ENCODE measurements around the gene NUDT5. TPM values are rescaled to one million over a fixed set of nuclear protein-coding genes. Genes with fewer than 3 reads are reported as not detected.
A peak's percentile ranks its signal among the peaks of the same experiment; 100 is the strongest.

NUDT5 gene
- total RNA-seq, 4 donors from 2014 or later = 28.0 to 36.5 (median 35.2) TPM

GRCh38 chr10:12201543-12201942 is 5.9 kb upstream of the NUDT5 start:
- DNase-seq (ENCODE audit: low spot score in 2 of 2) = no peak
- 85 to 86% methylated on average over 3 of the region's 3 CpGs for WGBS, 2 donors
- no peak overlapping the region for H3K4me3 ChIP-seq (ENCODE audit: low read depth, poor library complexity, severe bottlenecking)
- intact Hi-C loops (cut with DNase I; ENCODE audit: low total_unique reads) = no loop called here
- no peak for TF ChIP-seq POLR2A (IDR thresholded peaks at IDR 0.05)
- no peak for TF ChIP-seq CTCF (IDR thresholded peaks at IDR 0.05)

- TF ChIP-seq POLR2A (IDR thresholded peaks at IDR 0.05) = no peak
- TF ChIP-seq CTCF (IDR thresholded peaks at IDR 0.05) = no peak
- intact Hi-C loops (cut with DNase I; ENCODE audit: low total_unique reads) = no loop called here
- WGBS, 2 donors = 94 to 95% methylated on average over 5 of the region's 5 CpGs
- no peak overlapping the region for H3K4me3 ChIP-seq (ENCODE audit: low read depth, poor library complexity, severe bottlenecking)
- DNase-seq (ENCODE audit: low spot score in 2 of 2) = no peak
Measured at GRCh38 chr10:12200850-12201249, 5.2 kb upstream of the NUDT5 start.

GRCh38 chr10:12198156-12198555 is 2.5 kb upstream of the NUDT5 start:
- DNase-seq (ENCODE audit: low spot score in 2 of 2) = no peak
- H3K4me3 ChIP-seq (ENCODE audit: low read depth, poor library complexity, severe bottlenecking) = no peak overlapping the region
- WGBS, 2 donors = 83 to 85% methylated on average over 2 of the region's 2 CpGs
- TF ChIP-seq CTCF (IDR thresholded peaks at IDR 0.05) (no peak), POLR2A (IDR thresholded peaks at IDR 0.05) (no peak)
- intact Hi-C loops (cut with DNase I; ENCODE audit: low total_unique reads) = no loop called here

GRCh38 chr10:12196531-12197211 is 980 bp upstream of the NUDT5 start:
- DNase-seq (ENCODE audit: low spot score in 2 of 2) = no peak
- 8 to 9% methylated on average over 15 of the region's 15 CpGs for WGBS, 2 donors
- H3K4me3 ChIP-seq (ENCODE audit: low read depth, poor library complexity, severe bottlenecking) = peak overlapping the region; percentile 85
- TF ChIP-seq CTCF (IDR thresholded peaks at IDR 0.05) (no peak), POLR2A (IDR thresholded peaks at IDR 0.05) (no peak)
- intact Hi-C loops (cut with DNase I; ENCODE audit: low total_unique reads) = no loop called here

GRCh38 chr10:12195281-12195602 is 449 bp downstream of the NUDT5 start:
- WGBS, 2 donors = 1% methylated on average over 12 of the region's 12 CpGs
- peak overlapping the region; percentile 85 for H3K4me3 ChIP-seq (ENCODE audit: low read depth, poor library complexity, severe bottlenecking)
- intact Hi-C loops (cut with DNase I; ENCODE audit: low total_unique reads) = no loop called here
- TF ChIP-seq CTCF (IDR thresholded peaks at IDR 0.05) (no peak), POLR2A (IDR thresholded peaks at IDR 0.05) (no peak)
- no peak for DNase-seq (ENCODE audit: low spot score in 2 of 2)

- peak; percentile 31 to 89 for DNase-seq (ENCODE audit: low spot score in 2 of 2)
- 5% methylated on average over 27 of the region's 27 CpGs for WGBS, 2 donors
- intact Hi-C loops (cut with DNase I; ENCODE audit: low total_unique reads) = no loop called here
- TF ChIP-seq CTCF (IDR thresholded peaks at IDR 0.05) (no peak), POLR2A (IDR thresholded peaks at IDR 0.05) (no peak)
- H3K4me3 ChIP-seq (ENCODE audit: low read depth, poor library complexity, severe bottlenecking) = peak overlapping the region; percentile 85
Measured at GRCh38 chr10:12194752-12195271, 879 bp downstream of the NUDT5 start.

Data from lower leg skin (tissue), 4 donors.